NCI-H1694 treated with DMSO at 0.1 percent for 48 hours (cell line): Measurements from ENCODE around the gene CAPN7.
A peak's percentile ranks its signal among the peaks of the same experiment; 100 is the strongest.

Experiments used
- DNase-seq: peaks from one replicate; lab custom pipeline; 2025; lab: John Stamatoyannopoulos, UW

The CAPN7 gene

GRCh38 chr3:15276028-15276724 is 70.1 kb downstream of the CAPN7 start:
- no peak for DNase-seq

GRCh38 chr3:15277861-15278500 is 71.9 kb downstream of the CAPN7 start:
- no peak for DNase-seq

GRCh38 chr3:15279205-15279604 is 73.2 kb downstream of the CAPN7 start:
- DNase-seq, result no peak

- DNase-seq, result no peak
These were observed 73.8 kb downstream of the CAPN7 start for GRCh38 chr3:15279671-15280402.

GRCh38 chr3:15280853-15281532 is 74.9 kb downstream of the CAPN7 start:
- DNase-seq, result no peak

DNA sequence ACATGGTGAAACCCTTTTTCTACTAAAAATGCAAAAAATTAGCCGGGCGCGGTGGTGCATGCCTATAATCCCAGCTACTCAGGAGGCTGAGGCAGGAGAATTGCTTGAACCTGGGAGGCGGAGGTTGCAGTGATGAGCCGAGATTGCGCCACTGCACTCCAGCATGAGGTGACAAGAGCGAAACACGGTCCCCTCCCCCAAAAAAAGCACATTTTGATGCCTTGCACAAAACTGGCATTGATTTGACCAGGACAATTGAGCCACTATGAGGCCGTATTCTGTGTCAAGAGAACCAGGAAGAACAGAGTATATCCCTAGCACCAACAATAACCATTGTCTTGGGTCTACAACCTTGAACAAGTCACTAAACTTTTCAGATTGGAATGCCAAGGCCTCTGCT is 75.8 kb downstream of the CAPN7 start:
- DNase-seq, result no peak

DNA sequence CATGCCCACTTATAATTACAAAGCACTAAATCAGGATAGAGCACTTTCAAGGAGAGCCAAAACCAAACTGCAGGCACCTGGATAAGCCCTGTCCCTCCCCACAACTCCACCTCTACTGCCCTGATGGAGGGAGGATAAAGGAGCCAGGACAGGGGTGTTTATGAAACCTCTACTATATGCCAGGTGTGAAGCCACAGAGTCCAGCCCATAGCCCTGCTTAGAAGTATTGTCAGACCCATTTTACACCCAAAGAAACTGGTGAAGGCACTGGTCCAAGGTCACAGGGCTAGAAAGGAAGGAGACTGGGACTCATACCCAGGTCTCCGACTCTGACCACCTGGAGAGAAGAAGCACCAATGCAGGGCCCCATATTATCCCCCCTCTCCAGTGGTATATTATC is 77.7 kb downstream of the CAPN7 start:
- no peak for DNase-seq

DNA sequence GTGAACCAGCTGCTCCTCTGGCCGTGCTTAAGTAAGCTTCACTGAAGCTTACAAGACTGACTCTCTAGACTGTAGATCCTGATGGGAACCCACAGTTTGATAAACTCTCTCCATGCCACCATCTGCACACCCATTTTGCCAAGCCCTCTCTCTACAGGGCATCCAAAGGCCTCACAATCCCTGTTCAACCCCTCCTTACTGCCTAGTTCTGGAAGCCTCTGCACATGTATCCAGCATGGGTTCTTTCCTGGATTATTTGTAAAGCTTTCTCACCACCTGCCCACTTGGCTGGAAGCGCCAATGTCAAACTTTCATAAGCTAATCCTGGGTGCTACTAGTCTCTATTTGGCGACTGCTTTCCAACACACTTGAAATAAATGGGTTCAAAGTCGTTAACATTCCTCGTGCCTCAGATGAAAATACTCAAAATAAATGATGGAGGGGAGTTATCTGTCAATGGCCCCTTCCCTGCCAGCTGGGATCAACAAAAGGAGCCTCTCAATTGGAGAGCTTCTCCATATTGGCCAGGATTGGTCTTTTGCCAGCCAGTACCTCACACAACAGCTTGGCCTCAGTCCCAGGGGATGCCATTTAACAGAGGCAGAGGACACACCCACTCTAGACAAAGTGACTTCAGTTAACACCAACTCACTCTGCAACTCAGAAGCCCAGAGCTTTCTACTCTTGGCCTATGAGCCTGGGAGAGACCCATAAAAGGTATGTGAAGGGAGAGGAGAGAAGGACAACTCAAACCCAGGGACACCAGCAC is 78.3 kb downstream of the CAPN7 start:
- peak; percentile 87 for DNase-seq

DNA sequence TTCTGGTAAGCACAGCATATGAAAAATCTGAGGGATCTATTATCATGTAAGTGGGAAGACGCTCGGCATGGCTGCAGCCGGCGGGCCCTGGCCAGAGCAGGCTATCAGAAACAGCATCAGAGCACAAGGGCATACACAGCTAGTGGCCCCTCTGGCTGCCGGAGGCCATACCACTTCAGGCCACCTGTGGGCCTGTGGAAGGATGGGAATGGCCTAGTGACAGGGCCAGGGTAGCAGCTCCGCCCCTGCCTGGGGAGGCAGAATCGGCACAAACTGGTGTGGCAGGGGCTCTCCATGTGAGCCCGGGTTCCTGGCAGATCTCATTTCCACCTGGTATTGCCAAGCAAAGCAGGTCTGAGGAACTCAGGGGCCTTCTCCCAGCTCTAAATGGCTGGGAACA is 80.0 kb downstream of the CAPN7 start:
- no peak for DNase-seq

- DNase-seq, result no peak
These were observed 81.7 kb downstream of the CAPN7 start for GRCh38 chr3:15287565-15288330.

GRCh38 chr3:15288331-15289035 is 82.4 kb downstream of the CAPN7 start:
- no peak for DNase-seq

DNA sequence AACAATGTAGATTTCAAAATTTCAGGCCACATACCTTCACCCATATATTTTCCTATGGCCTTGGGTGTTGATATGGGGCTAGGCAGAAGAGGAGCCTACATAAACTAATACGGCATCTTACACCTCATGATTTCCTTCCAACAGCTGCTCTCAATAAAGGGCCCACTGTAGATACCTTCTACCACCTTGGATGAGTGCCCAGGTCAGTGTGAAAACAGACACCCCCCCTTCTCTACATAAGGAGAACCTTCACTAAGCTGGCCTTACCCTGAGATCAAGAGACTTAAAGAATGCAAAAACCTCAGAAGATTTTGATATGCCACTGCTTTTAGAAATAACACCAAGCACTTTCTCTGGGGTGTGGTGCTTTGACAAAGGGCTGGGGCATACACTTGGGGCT is 83.6 kb downstream of the CAPN7 start:
- DNase-seq, result no peak

GRCh38 chr3:15290736-15291135 is 84.7 kb downstream of the CAPN7 start:
- DNase-seq, result no peak

GRCh38 chr3:15291589-15292541 is 85.8 kb downstream of the CAPN7 start:
- no peak for DNase-seq

DNA sequence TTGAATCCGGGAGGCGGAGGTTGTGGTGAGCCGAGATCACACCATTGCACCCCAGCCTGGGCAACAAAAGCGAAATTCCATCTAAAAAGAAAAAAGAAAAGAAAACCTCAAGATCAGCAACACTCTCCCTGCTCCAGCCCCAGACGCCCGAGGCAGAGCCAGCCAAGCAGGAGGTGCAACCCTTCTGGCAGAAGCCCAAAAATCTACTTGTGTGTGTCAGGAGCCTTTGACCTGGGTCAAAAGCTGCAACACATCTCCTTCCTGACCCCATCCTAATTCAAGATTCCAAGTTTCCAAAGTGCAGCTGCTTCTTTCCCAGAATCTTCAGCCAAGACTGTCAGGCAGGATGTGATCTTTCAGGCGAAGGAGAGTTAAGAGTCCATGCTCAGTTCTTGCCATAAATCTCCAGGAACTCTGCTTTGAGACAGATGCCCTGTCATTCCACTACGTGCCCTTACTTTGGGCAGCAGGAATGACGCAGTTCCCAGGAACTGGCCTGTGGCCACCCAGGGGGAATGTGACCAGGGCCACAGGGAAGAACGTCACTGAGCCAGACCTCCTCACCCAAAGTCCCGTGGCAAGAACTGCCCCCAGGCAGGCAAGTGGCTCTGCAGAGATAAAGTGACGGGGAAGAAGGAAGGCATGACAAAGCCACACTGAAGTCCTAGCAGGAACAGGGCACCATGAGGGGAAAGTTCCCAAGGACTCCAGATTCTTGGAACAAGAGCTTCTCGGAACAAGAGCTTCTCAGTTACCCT is 86.9 kb downstream of the CAPN7 start:
- DNase-seq, result no peak

- no peak for DNase-seq
These were observed 88.9 kb downstream of the CAPN7 start for GRCh38 chr3:15294929-15295328.

DNA sequence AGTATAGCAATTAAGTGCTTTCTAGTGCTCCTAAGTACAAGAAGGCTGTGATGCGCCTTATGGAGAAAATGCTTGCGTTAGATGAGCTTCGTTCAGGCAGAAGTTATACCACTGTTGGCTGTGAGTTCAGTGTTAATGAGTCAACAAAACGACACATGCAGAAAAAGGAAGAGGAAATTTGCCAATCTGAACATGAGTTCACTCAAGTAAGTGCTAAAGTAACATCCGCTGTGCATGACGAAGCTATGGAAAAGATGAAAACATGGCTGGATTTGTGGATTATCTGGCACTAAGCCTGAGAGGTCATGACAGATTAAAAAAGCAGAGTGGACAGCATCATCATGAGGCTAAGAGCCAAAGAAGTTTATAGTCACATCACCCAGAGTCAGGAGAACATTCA is 89.5 kb downstream of the CAPN7 start:
- DNase-seq, result peak; percentile 71

GRCh38 chr3:15297608-15298350 is 91.7 kb downstream of the CAPN7 start:
- DNase-seq, result no peak
